ENCODE results near the gene EFNA5.

The EFNA5 gene

GRCh38 chr5:107640568-107640967 is 30.2 kb downstream of the EFNA5 start:
- TF ChIP-seq GATA3 (IDR thresholded peaks at IDR 0.05; ENCODE audit: low read depth, low read length): no peak
- no peak for TF ChIP-seq GATA2 (IDR thresholded peaks at IDR 0.05; ENCODE audit: low read depth, low read length)

DNA sequence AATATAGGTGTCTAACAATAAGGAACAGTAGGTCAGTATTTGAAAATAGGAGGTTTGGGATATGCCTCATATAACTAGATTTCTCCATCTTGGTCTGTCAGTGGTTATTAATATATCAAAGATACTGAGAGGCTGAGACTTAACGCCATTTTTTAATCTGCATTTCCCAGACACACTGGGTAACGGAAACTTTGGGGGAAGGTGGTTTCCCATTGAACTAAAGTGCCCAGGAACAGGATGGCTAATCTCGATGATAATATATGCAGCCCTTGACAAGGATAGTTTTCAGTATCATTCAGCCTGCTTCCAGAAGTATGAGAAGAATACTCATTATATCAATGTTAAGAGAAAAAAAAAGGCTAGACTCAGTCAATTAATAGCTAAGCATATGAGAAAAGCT is 30.7 kb downstream of the EFNA5 start:
- TF ChIP-seq GATA2 (IDR thresholded peaks at IDR 0.05; ENCODE audit: low read depth, low read length) (no peak), GATA3 (IDR thresholded peaks at IDR 0.05; ENCODE audit: low read depth, low read length) (no peak)

GRCh38 chr5:107636555-107636954 is 34.2 kb downstream of the EFNA5 start:
- TF ChIP-seq GATA2 (IDR thresholded peaks at IDR 0.05; ENCODE audit: low read depth, low read length) (no peak), GATA3 (IDR thresholded peaks at IDR 0.05; ENCODE audit: low read depth, low read length) (no peak)

DNA sequence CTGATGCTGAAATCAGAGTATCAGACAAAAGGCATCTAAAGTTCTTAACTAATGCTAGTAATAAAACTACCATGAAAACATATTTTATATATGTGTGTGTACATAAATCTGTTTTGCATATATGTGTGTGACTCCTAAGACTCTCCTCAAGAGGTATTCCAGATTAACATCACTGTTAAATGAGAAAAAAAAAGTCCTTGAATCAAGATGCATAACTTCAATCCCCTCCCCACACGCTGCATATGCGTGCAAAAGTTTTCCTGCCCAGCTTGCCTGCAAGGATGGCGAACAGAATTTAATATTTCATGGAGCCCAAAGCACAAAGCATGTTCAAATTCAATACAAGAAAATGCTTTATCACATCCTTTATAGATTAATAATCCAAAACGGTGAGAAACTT is 34.7 kb downstream of the EFNA5 start:
- no peak for TF ChIP-seq GATA3 (IDR thresholded peaks at IDR 0.05; ENCODE audit: low read depth, low read length)

DNA sequence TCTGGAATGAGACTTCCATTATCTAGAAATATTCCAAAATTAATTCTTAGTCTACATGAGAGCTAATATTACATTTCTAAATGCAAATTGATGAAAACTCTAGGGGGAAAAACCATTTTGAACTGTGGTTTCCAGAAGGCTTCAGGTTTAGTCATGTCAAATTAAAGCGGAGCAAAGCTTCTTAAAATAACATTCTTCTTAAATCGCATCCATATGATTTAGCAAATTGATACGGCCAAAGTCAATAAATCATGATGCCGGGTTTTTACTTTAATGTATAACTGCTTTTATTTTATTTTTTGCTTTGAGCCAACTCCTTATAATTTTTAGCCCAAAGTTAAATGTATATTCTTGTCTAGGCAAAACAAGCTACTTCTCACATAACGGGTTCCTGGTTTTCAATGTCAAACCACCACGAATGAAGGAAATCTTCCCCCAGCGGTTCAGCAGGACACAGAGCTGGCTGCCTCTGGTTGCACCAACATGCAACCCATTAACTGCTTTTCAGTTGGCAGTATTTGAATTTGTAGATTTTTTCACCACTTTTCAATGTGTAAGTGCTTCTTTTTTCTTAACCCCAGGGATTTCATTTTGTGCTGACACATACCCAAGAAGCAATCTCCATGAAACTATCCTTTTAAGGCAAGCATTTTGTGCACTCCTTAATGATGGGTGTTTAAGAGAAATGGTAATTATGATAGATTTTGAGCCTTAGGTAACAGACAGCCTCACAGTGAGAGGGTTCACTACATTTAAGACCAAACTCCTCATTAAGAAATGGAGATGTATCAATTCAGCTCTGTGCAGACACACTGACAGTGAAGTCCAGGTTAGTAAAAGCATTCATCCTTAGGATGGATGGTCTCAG is 35.5 kb downstream of the EFNA5 start:
- TF ChIP-seq GATA2 (IDR thresholded peaks at IDR 0.05; ENCODE audit: low read depth, low read length) (no peak), GATA3 (IDR thresholded peaks at IDR 0.05; ENCODE audit: low read depth, low read length) (no peak)

DNA sequence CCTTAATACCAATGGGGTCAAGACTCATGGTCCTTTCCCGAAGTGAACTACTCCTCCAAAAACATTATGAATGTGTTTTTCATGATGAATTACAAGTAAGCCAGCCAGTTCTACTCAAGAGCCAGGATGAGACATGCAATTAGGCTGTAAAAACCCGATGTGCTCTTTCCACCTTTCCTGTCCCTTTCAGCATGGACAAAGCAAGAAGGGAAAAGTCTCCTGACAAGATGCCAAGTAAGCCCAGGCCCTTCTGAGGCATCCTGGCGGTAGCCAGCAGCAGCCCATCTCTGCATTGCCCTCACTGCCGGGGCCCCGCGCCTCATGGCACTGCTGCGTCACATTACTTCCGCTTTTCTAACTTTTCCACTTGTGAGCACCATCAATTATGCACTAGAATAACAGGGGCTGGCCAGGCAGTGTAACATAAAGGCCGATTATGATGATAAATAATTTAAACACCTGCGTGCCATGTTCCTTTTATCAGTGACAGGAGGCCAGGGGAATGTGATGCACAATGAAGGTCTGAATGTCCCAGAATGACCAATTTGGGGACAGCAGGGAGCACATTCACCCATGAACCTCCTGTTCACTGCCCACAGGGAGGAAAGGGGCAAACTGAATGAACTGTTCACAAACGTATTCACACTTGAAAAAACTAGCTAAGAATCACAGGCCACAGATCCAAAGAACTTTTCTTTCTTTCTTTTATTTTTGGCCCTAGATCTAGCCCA is 37.4 kb downstream of the EFNA5 start:
- TF ChIP-seq GATA3 (IDR thresholded peaks at IDR 0.05; ENCODE audit: low read depth, low read length) (no peak), GATA2 (IDR thresholded peaks at IDR 0.05; ENCODE audit: low read depth, low read length) (no peak)

DNA sequence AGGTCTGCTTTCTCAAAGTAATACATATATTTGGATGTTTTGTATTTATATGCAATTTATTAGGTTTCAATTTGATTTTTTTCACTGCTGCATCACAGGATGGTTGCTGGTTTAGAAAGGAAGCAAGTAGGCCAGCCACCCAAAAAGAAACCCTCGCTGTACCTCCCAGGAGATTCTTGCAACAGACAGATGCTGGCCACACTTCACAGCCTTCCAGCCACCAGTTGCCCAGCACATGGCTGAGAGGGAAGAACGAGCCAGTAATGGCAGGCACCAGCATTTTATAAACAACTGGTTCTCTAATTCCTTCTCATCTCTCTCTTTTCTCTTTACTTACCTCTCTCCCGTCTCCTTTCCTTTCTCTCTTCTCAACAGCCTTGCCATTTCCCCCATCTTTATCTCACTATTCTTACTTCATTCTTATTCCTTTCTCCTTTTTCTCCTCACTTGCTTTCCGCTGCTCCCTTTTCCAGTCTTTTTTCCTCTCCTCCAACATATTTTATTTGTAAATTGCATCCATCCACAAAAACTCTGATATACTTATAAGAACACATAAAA is 38.9 kb downstream of the EFNA5 start:
- TF ChIP-seq GATA2 (IDR thresholded peaks at IDR 0.05; ENCODE audit: low read depth, low read length): no peak
- no peak for TF ChIP-seq GATA3 (IDR thresholded peaks at IDR 0.05; ENCODE audit: low read depth, low read length)

DNA sequence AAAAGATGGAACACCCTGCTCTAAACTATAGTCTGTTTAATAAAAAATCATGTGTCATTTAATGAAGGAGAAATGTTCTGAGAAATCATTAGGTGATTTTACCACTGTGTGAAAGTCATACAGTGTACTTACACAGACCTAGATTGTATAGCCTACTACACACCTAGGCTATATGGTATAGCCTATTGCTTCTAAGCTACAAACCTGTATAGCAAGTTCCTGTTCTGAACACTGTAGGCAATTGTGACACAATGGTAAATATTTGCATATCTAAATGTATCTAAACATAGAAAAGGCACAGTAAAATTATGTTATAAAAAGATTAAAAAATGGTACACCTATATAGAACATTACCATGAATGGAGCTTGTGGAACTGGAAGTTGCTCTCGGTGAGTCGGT is 40.6 kb downstream of the EFNA5 start:
- no peak for TF ChIP-seq GATA3 (IDR thresholded peaks at IDR 0.05; ENCODE audit: low read depth, low read length)
- no peak for TF ChIP-seq GATA2 (IDR thresholded peaks at IDR 0.05; ENCODE audit: low read depth, low read length)

- no peak for TF ChIP-seq GATA3 (IDR thresholded peaks at IDR 0.05; ENCODE audit: low read depth, low read length)
- TF ChIP-seq GATA2 (IDR thresholded peaks at IDR 0.05; ENCODE audit: low read depth, low read length): no peak
These were observed 46.5 kb downstream of the EFNA5 start for GRCh38 chr5:107624235-107624634.

DNA sequence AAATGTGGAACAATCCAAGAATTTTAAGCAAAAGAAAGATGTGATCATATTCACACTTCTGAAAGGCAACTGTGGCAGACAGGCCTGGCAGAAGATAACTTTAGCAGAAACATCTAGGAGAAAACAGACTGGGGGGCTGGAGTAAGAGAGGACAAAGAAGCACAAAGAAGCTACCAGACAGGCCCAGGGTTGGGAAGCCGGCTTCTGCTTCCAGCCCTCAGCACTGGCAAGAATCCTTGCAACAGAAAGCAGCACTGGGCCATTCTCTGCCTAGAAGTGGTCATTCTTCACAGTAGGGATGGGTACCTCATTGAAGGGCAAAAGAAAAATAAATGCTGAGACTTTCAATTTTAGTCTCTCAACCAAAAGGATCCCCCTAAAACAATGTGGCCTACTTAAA is 49.6 kb downstream of the EFNA5 start:
- TF ChIP-seq GATA2 (IDR thresholded peaks at IDR 0.05; ENCODE audit: low read depth, low read length) (no peak), GATA3 (IDR thresholded peaks at IDR 0.05; ENCODE audit: low read depth, low read length) (no peak)

DNA sequence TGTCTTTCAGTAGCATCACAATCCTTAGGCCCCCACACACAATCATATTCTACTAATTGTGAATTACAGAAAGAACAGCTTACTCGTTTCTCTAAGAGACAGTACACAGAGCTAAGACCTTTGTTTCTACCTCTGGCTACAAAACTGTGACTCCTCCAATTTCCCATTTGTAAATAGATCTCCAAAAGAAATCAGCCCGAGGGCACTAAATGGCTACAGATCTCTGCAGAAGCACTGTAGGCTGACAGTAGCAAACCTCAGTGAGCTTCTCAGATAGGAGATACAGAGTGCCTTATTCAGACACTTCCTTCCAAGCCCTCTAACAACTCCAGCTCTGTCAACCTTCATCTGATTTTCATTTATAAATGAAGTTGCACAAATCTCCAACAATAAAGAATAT is 51.0 kb downstream of the EFNA5 start:
- TF ChIP-seq GATA3 (IDR thresholded peaks at IDR 0.05; ENCODE audit: low read depth, low read length) (no peak), GATA2 (IDR thresholded peaks at IDR 0.05; ENCODE audit: low read depth, low read length) (no peak)

GRCh38 chr5:107618242-107618641 is 52.5 kb downstream of the EFNA5 start:
- TF ChIP-seq GATA2 (IDR thresholded peaks at IDR 0.05; ENCODE audit: low read depth, low read length): no peak
- TF ChIP-seq GATA3 (IDR thresholded peaks at IDR 0.05; ENCODE audit: low read depth, low read length): no peak

- TF ChIP-seq GATA3 (IDR thresholded peaks at IDR 0.05; ENCODE audit: low read depth, low read length) (no peak), GATA2 (IDR thresholded peaks at IDR 0.05; ENCODE audit: low read depth, low read length) (no peak)
These were observed 53.7 kb downstream of the EFNA5 start for GRCh38 chr5:107617052-107617451.

GRCh38 chr5:107616213-107616612 is 54.5 kb downstream of the EFNA5 start:
- TF ChIP-seq GATA2 (IDR thresholded peaks at IDR 0.05; ENCODE audit: low read depth, low read length): 0 out of 2 replicates have a peak, but pooled peaks have one; percentile 15
- TF ChIP-seq GATA3 (IDR thresholded peaks at IDR 0.05; ENCODE audit: low read depth, low read length): no peak

Measured in SH-SY5Y (cell line).